HCT116 (cell line): ENCODE measurements around the gene MFSD6L. TPM values are rescaled to one million over a fixed set of nuclear protein-coding genes. Genes with fewer than 3 reads are reported as not detected.

Source experiments
- ATAC-seq: fragments of 200-7000 bp; cut with Tn5 transposase; 2 replicates; pipeline ENCODE4 v1.9.1; 2020; ENCODE audit warnings: mild to moderate bottlenecking, moderate library complexity
- BruUV-seq: library from RNA; stranded (reverse); fragments of 400-500 nt; replicated peaks from 2 replicates; lab custom pipeline; 2021; lab: Mats Ljungman, UMichigan
- CTCF ChIA-PET: fragments of 300-600 bp; sonication (Branson Sonifier 250); formaldehyde crosslinking; loops from one replicate; lab custom pipeline; 2021; ENCODE audit warnings: antibody characterized with exemption; lab: Charles Lee
- POLR2A ChIA-PET: fragments of 300-600, 350-600 bp; sonication (Branson Sonifier 250); formaldehyde crosslinking; loops from one replicate; lab custom pipeline; 2021; ENCODE audit warnings: antibody characterized with exemption; lab: Charles Lee
- RAD21 ChIA-PET, 2 experiments: fragments of 300-600 bp; sonication (Branson Sonifier 250); formaldehyde crosslinking; loops; one replicate each; lab custom pipeline; 2023; ENCODE audit warnings: low total read pairs in 2 of 2; ENCODE audit not compliant: uncharacterized antibody in 2 of 2, unreplicated experiment in 2 of 2, low non-redundant PET in 1 of 2; lab: Charles Lee
- DNase-seq: peaks from one replicate; pipeline ENCODE4 v3.0.0-alpha.2; 2010; ENCODE audit warnings: low read depth, low spot score
- H2AFZ ChIP-seq: fragments of 200-600 bp; shearing (Covaris generic), sonication (generic); 2 replicates; pipeline ENCODE4 v1.6.1; 2017; ENCODE audit warnings: low read depth, mixed run types, mixed read lengths, antibody characterized with exemption, low read length; ENCODE audit not compliant: poor library complexity, severe bottlenecking
- H3K27ac ChIP-seq: 2 replicates; pipeline ENCODE4 v1.5.1; 2012; ENCODE audit warnings: low read depth, low read length
- H3K27me3 ChIP-seq: fragments of 200-600 bp; sonication (generic); 2 replicates; pipeline ENCODE4 v1.6.1; 2016; ENCODE audit warnings: mixed run types, low read length, mixed read lengths; ENCODE audit not compliant: insufficient read depth
- H3K36me3 ChIP-seq, 2 experiments: fragments of 200-500 bp in 1 of 2; fragments of 200-600 bp in 1 of 2; sonication (Bioruptor generic) in 1 of 2; sonication (generic) in 1 of 2; 2 replicates each; pipeline versions ENCODE4 v1.5.1 to v1.6.1; 2014 to 2016; ENCODE audit warnings: low read length in 2 of 2, inconsistent platforms in 1 of 2, mixed read lengths in 1 of 2, mixed run types in 1 of 2; ENCODE audit not compliant: insufficient read depth in 2 of 2, control insufficient read depth in 1 of 2
- H3K4me1 ChIP-seq, 2 experiments: fragments of 200-600 bp in 1 of 2; sonication (generic) in 1 of 2; 2 replicates each; pipeline versions ENCODE4 v1.5.1 to v1.6.1; 2012 to 2017; ENCODE audit warnings: low read length in 2 of 2, inconsistent platforms in 1 of 2, mild to moderate bottlenecking in 1 of 2, mixed read lengths in 1 of 2, mixed run types in 1 of 2, moderate library complexity in 1 of 2; ENCODE audit not compliant: insufficient read depth in 2 of 2, control insufficient read depth in 1 of 2
- H3K4me2 ChIP-seq: fragments of 200-600 bp; sonication (generic); 2 replicates; pipeline ENCODE4 v1.6.1; 2017; ENCODE audit warnings: mixed run types, low read length, mixed read lengths
- H3K4me3 ChIP-seq, 2 experiments: fragments of 200-600 bp in 1 of 2; sonication (generic) in 1 of 2; replicated peaks in 1 of 2; 2 replicates each; pipeline ENCODE4 v1.5.1; 2011 to 2016; ENCODE audit warnings: low read length in 2 of 2, control low read depth in 1 of 2, low read depth in 1 of 2, mild to moderate bottlenecking in 1 of 2, mixed read lengths in 1 of 2, mixed run types in 1 of 2
- H3K79me2 ChIP-seq: fragments of 200-600 bp; sonication (generic); 2 replicates; pipeline ENCODE4 v1.6.1; 2017; ENCODE audit warnings: mild to moderate bottlenecking, mixed run types, low read length, moderate library complexity, mixed read lengths; ENCODE audit not compliant: insufficient read depth
- H3K9ac ChIP-seq: fragments of 200-600 bp; sonication (generic); 2 replicates; pipeline ENCODE4 v1.6.1; 2016; ENCODE audit warnings: low read length, mixed read lengths
- H3K9me2 ChIP-seq: fragments of 200-600 bp; sonication (generic), shearing (Covaris generic); 2 replicates; pipeline ENCODE4 v1.6.1; 2017; ENCODE audit warnings: mixed run types, mild to moderate bottlenecking, moderate library complexity; ENCODE audit not compliant: insufficient read depth
- H3K9me3 ChIP-seq, 2 experiments: fragments of 200-500 bp in 1 of 2; fragments of 200-600 bp in 1 of 2; sonication (Bioruptor generic) in 1 of 2; sonication (generic) in 1 of 2; 2 replicates each; pipeline ENCODE4 v1.6.1; 2014 to 2017; ENCODE audit warnings: low read length in 2 of 2, mixed read lengths in 2 of 2, inconsistent platforms in 1 of 2, low read depth in 1 of 2, mild to moderate bottlenecking in 1 of 2, mixed run types in 1 of 2, moderate library complexity in 1 of 2; ENCODE audit not compliant: control insufficient read depth in 1 of 2, insufficient read depth in 1 of 2
- H4K20me1 ChIP-seq: fragments of 200-600 bp; sonication (generic), shearing (Covaris generic); 2 replicates; pipeline ENCODE4 v1.6.1; 2017; ENCODE audit warnings: mixed run types, mild to moderate bottlenecking, moderate library complexity; ENCODE audit not compliant: insufficient read depth
- CEBPB ChIP-seq: IDR thresholded peaks from 2 replicates; pipeline ENCODE4 v1.6.1; 2012; ENCODE audit warnings: low read depth
- ELF1 ChIP-seq: IDR thresholded peaks from 2 replicates; pipeline ENCODE4 v1.6.1; 2012; ENCODE audit warnings: low read depth, borderline replicate concordance
- POLR2AphosphoS5 ChIP-seq: IDR thresholded peaks from 2 replicates; pipeline ENCODE4 v1.6.1; 2011; ENCODE audit warnings: mild to moderate bottlenecking, low read depth, low read length, moderate library complexity
- SP1 ChIP-seq: IDR thresholded peaks from 2 replicates; pipeline ENCODE4 v1.6.1; 2012; ENCODE audit warnings: low read depth
- SRF ChIP-seq: IDR thresholded peaks from 2 replicates; pipeline ENCODE4 v1.6.1; 2012; ENCODE audit warnings: low read depth
- TCF7L2 ChIP-seq: IDR thresholded peaks from 2 replicates; pipeline ENCODE4 v1.7.0; 2011; ENCODE audit warnings: borderline replicate concordance, inconsistent platforms; ENCODE audit not compliant: insufficient read depth, insufficient read length; ENCODE audit errors: extremely low read depth
- ZFX ChIP-seq: fragments of 450-650 bp; IDR thresholded peaks from 2 replicates; pipeline ENCODE4 v1.6.1; 2017
- intact Hi-C: fragments of 100-400 bp; cut with micrococcal nuclease; formaldehyde crosslinking; loops from 2 replicates; pipeline ENCODE4 v1.10.0; 2022
- total RNA-seq: library from RNA; stranded (reverse); gene quantifications from one replicate; pipeline ENCODE4 v1.2.1, GENCODE V29; 2021; ENCODE audit not compliant: unreplicated experiment
- TF ChIP-seq, protein P1 (sequence below): IDR thresholded peaks from 2 replicates; pipeline ENCODE4 v1.6.1; 2011; ENCODE audit warnings: mild to moderate bottlenecking, low read length, moderate library complexity; ENCODE audit not compliant: insufficient replicate concordance; ENCODE audit errors: extremely low read depth
- TF ChIP-seq, protein P2 (sequence below): IDR thresholded peaks from 2 replicates; pipeline ENCODE4 v1.6.1; 2012; ENCODE audit warnings: low read depth

MFSD6L gene
- total RNA-seq, 1 experiment from 2014 or later: not detected

DNA sequence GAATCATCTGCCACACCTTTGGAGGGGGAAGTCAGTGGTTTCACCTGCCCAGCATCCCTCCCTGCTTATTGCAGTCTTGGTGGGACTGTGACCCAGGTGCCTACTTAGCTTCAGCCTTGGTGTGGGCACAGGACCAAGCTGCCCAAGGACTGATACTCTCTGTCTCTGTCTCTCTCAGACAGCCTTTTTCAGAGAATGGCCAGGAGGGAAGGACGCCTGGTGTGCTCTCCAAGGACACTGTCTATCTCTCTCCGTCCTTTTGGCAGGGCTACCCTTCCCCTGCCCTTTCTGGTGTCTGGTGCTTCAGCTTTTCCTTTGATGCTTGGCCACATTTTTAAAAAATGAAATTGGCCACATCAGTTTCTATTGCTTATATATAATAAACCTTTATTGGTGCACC is 48.7 kb upstream of the MFSD6L start (continued):
- TF ChIP-seq, protein P1, sequence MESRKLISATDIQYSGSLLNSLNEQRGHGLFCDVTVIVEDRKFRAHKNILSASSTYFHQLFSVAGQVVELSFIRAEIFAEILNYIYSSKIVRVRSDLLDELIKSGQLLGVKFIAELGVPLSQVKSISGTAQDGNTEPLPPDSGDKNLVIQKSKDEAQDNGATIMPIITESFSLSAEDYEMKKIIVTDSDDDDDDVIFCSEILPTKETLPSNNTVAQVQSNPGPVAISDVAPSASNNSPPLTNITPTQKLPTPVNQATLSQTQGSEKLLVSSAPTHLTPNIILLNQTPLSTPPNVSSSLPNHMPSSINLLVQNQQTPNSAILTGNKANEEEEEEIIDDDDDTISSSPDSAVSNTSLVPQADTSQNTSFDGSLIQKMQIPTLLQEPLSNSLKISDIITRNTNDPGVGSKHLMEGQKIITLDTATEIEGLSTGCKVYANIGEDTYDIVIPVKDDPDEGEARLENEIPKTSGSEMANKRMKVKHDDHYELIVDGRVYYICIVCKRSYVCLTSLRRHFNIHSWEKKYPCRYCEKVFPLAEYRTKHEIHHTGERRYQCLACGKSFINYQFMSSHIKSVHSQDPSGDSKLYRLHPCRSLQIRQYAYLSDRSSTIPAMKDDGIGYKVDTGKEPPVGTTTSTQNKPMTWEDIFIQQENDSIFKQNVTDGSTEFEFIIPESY: no peak
- no peak for TF ChIP-seq CEBPB
- no peak for TF ChIP-seq ELF1
- no peak for TF ChIP-seq ZFX
- TF ChIP-seq TCF7L2: no peak

DNA sequence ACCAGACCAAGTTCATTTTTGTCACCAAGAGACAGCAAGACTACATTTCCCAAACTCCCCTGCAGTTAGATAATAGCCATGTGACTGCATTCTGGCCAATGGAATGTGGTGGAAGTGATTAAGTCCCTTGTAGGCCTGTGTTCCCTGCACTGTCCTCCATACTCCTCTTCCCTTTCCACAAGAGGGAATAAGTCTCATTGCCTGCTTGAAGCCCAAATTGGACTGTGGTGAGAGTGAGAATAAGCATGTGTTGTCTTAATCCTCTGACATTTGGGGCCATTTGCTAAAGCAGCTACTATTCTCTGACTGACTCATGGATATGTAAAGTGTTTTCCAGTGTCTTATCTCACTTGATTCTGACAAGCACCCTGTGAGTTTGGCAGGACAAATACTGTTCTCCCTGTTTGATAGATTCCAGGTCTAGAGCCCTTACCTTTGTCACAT is 47.6 kb upstream of the MFSD6L start:
- no peaks in the 10 kb centered on the region for H4K20me1 ChIP-seq
- TF ChIP-seq SP1 (peak; percentile 42; the same call in 1 of the 2 replicates), POLR2AphosphoS5 (no peak), SRF (no peak), TCF7L2 (no peak)
- TF ChIP-seq, protein P2, sequence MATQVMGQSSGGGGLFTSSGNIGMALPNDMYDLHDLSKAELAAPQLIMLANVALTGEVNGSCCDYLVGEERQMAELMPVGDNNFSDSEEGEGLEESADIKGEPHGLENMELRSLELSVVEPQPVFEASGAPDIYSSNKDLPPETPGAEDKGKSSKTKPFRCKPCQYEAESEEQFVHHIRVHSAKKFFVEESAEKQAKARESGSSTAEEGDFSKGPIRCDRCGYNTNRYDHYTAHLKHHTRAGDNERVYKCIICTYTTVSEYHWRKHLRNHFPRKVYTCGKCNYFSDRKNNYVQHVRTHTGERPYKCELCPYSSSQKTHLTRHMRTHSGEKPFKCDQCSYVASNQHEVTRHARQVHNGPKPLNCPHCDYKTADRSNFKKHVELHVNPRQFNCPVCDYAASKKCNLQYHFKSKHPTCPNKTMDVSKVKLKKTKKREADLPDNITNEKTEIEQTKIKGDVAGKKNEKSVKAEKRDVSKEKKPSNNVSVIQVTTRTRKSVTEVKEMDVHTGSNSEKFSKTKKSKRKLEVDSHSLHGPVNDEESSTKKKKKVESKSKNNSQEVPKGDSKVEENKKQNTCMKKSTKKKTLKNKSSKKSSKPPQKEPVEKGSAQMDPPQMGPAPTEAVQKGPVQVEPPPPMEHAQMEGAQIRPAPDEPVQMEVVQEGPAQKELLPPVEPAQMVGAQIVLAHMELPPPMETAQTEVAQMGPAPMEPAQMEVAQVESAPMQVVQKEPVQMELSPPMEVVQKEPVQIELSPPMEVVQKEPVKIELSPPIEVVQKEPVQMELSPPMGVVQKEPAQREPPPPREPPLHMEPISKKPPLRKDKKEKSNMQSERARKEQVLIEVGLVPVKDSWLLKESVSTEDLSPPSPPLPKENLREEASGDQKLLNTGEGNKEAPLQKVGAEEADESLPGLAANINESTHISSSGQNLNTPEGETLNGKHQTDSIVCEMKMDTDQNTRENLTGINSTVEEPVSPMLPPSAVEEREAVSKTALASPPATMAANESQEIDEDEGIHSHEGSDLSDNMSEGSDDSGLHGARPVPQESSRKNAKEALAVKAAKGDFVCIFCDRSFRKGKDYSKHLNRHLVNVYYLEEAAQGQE: no peak
- no peaks in the 10 kb centered on the region for H3K27me3 ChIP-seq
- POLR2A ChIA-PET: no interaction called here
- no TSS peak for BruUV-seq
- intact Hi-C loops: no loop called here
- no peak overlapping the region for H3K4me3 ChIP-seq
- no peaks in the 10 kb centered on the region for H3K79me2 ChIP-seq
- RAD21 ChIA-PET: no interaction called here
- peak overlapping the region; percentile 46 for H2AFZ ChIP-seq
- CTCF ChIA-PET: no interaction called here
- H3K4me2 ChIP-seq: no peak overlapping the region
- peak; percentile 100 for ATAC-seq
- DNase-seq: peak; percentile 67
- peaks cover 0 to 3% of the 10 kb centered on the region in 2 experiments; a peak in 1 of 4 replicates for H3K4me1 ChIP-seq
- no peaks in the 10 kb centered on the region for H3K36me3 ChIP-seq
- H3K9me3 ChIP-seq: no peaks in the 10 kb centered on the region
- H3K27ac ChIP-seq: no peak overlapping the region
- H3K9ac ChIP-seq: no peak overlapping the region
- no peaks in the 10 kb centered on the region for H3K9me2 ChIP-seq
